GM18498 (cell line): ENCODE results near the gene LMO1.

Experiments
- ATAC-seq: cut with Tn5 transposase; IDR thresholded peaks from one replicate; pipeline ENCODE4 v1.9.1; 2021; ENCODE audit warnings: mild to moderate bottlenecking, moderate library complexity; ENCODE audit not compliant: unreplicated experiment

LMO1 gene

GRCh38 chr11:8266246-8267241, 2.9 kb upstream of the LMO1 start:
- no peak for ATAC-seq

- no peak for ATAC-seq
Measured at GRCh38 chr11:8265681-8266241, 2.1 kb upstream of the LMO1 start.

GRCh38 chr11:8263109-8263768, 439 bp downstream of the LMO1 start:
- ATAC-seq, result no peak

- no peak for ATAC-seq
Measured at GRCh38 chr11:8262552-8263108, 1.0 kb downstream of the LMO1 start.

GRCh38 chr11:8261921-8262551, 1.6 kb downstream of the LMO1 start:
- ATAC-seq, result no peak

GRCh38 chr11:8261291-8261690, 2.4 kb downstream of the LMO1 start:
- no peak for ATAC-seq

- ATAC-seq, result no peak
Measured at GRCh38 chr11:8260202-8260966, 3.3 kb downstream of the LMO1 start.

GRCh38 chr11:8259306-8259959, 4.2 kb downstream of the LMO1 start:
- no peak for ATAC-seq

- no peak for ATAC-seq
Measured at GRCh38 chr11:8258784-8259183, 4.9 kb downstream of the LMO1 start.

- no peak for ATAC-seq
Measured at GRCh38 chr11:8258289-8258688, 5.4 kb downstream of the LMO1 start.

- no peak for ATAC-seq
Measured at GRCh38 chr11:8257003-8257664, 6.5 kb downstream of the LMO1 start.

GRCh38 chr11:8256271-8257002, 7.2 kb downstream of the LMO1 start:
- no peak for ATAC-seq

GRCh38 chr11:8253566-8253965, 10.1 kb downstream of the LMO1 start:
- ATAC-seq, result no peak

- ATAC-seq, result no peak
Measured at GRCh38 chr11:8252946-8253345, 10.7 kb downstream of the LMO1 start.

GRCh38 chr11:8252388-8252787, 11.3 kb downstream of the LMO1 start:
- ATAC-seq, result no peak

- ATAC-seq, result no peak
Measured at GRCh38 chr11:8251616-8252295, 11.9 kb downstream of the LMO1 start.

- no peak for ATAC-seq
Measured at GRCh38 chr11:8250981-8251615, 12.6 kb downstream of the LMO1 start.
